ENCODE results near the gene AKT1S1. TPM values are rescaled to one million over a fixed set of nuclear protein-coding genes. Genes with fewer than 3 reads are reported as not detected.

The AKT1S1 gene
- total RNA-seq, 1 experiment from 2014 or later = 42.3 TPM

GRCh38 chr19:49871349-49871985 is 5.7 kb downstream of the AKT1S1 start:
- Histone ChIP-seq H4K20me1 (ENCODE audit: low read length) (no peaks in the 10 kb centered on the region), H3K4me1 (ENCODE audit: insufficient read depth, low read length) (peaks cover 30% of the 10 kb centered on the region), H3K27ac (ENCODE audit: low read length) (no peak overlapping the region), H3K9me2 (replicated peaks; ENCODE audit: low read length) (no peaks in the 10 kb centered on the region), H2AFZ (ENCODE audit: low read length) (no peak overlapping the region), H3F3A (ENCODE audit: low read length, unreplicated experiment) (no peaks in the 10 kb centered on the region), H3K4me3 (ENCODE audit: low read length) (no peak overlapping the region), H3K27me3 (ENCODE audit: low read length) (no peaks in the 10 kb centered on the region), H3K4me2 (ENCODE audit: low read length) (no peak overlapping the region), H3K79me2 (ENCODE audit: low read length) (peaks cover 34% of the 10 kb centered on the region), H3K9ac (ENCODE audit: low read length) (no peak overlapping the region), H3K9me3 (ENCODE audit: low read length) (no peaks in the 10 kb centered on the region), H3K36me3 (ENCODE audit: low read depth, low read length) (0 out of 2 replicates have a peak, but pooled peaks cover 7% of the 10 kb centered on the region)
- ChIA-PET POLR2A (ENCODE audit: unreplicated experiment) (no interaction called here), CTCF (no interaction called here)
- DNase-seq (no peak), ATAC-seq (no peak)
- no TSS peak for BruUV-seq (replicated peaks)
- TF ChIP-seq EZH2 (IDR thresholded peaks at IDR 0.05; ENCODE audit: low read length, unreplicated experiment) (no peak), EZH2phosphoT487 (IDR thresholded peaks at IDR 0.05; ENCODE audit: borderline replicate concordance, low read length) (no peak)
- TF ChIP-seq, protein P1, sequence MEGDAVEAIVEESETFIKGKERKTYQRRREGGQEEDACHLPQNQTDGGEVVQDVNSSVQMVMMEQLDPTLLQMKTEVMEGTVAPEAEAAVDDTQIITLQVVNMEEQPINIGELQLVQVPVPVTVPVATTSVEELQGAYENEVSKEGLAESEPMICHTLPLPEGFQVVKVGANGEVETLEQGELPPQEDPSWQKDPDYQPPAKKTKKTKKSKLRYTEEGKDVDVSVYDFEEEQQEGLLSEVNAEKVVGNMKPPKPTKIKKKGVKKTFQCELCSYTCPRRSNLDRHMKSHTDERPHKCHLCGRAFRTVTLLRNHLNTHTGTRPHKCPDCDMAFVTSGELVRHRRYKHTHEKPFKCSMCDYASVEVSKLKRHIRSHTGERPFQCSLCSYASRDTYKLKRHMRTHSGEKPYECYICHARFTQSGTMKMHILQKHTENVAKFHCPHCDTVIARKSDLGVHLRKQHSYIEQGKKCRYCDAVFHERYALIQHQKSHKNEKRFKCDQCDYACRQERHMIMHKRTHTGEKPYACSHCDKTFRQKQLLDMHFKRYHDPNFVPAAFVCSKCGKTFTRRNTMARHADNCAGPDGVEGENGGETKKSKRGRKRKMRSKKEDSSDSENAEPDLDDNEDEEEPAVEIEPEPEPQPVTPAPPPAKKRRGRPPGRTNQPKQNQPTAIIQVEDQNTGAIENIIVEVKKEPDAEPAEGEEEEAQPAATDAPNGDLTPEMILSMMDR (conservative IDR thresholded peaks at IDR 0.05; ENCODE audit: low read depth, low read length) = no peak
- intact Hi-C loops (cut with micrococcal nuclease) = no loop called here

DNA sequence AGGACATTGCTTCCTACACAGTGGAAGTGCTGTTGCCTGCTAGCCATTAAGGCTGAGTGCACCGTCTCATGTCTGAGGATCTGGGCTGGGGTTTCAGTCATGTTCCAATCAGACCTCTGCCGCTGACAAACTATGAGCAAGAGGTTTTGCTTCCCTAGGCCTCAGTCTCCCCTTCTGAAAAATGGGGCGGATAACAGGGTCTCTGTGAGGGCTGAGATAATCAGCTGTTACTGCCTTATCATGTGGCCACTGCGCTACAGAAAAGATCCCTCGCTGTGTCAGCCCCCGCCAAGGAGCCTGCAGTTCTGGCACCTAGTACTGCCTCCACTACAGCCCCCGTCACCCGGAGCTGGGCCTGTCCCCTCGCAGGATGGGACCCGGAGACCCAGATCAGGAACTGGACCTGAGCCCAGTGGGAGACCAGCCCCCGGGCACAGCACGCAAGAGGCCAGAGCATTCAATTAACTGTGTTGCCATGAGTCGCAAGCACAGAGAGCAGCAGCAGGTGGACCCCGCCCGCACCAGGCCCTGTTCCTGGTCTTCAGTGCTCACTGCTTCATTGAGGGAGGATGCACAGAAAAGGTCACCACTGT is 6.8 kb downstream of the AKT1S1 start:
- ATAC-seq = no peak
- intact Hi-C loops (cut with micrococcal nuclease) = no loop called here
- TF ChIP-seq EZH2 (IDR thresholded peaks at IDR 0.05; ENCODE audit: low read length, unreplicated experiment) = no peak
- TF ChIP-seq EZH2phosphoT487 (IDR thresholded peaks at IDR 0.05; ENCODE audit: borderline replicate concordance, low read length) = no peak
- TF ChIP-seq, protein P1 (conservative IDR thresholded peaks at IDR 0.05; ENCODE audit: low read depth, low read length) = no peak
- Histone ChIP-seq H3K79me2 (ENCODE audit: low read length) (peaks cover 35% of the 10 kb centered on the region), H3K4me1 (ENCODE audit: insufficient read depth, low read length) (peaks cover 36% of the 10 kb centered on the region), H2AFZ (ENCODE audit: low read length) (peak overlapping the region; percentile 63), H4K20me1 (ENCODE audit: low read length) (no peaks in the 10 kb centered on the region), H3K36me3 (ENCODE audit: low read depth, low read length) (0 out of 2 replicates have a peak, but pooled peaks cover 7% of the 10 kb centered on the region), H3F3A (ENCODE audit: low read length, unreplicated experiment) (no peaks in the 10 kb centered on the region), H3K4me2 (ENCODE audit: low read length) (peak overlapping the region; percentile 85), H3K27me3 (ENCODE audit: low read length) (no peaks in the 10 kb centered on the region), H3K4me3 (ENCODE audit: low read length) (peak overlapping the region; percentile 68), H3K9ac (ENCODE audit: low read length) (peak overlapping the region; percentile 71), H3K27ac (ENCODE audit: low read length) (peak overlapping the region; percentile 23), H3K9me2 (replicated peaks; ENCODE audit: low read length) (no peaks in the 10 kb centered on the region), H3K9me3 (ENCODE audit: low read length) (no peaks in the 10 kb centered on the region)
- CTCF ChIA-PET = no interaction called here
- BruUV-seq (replicated peaks) = no TSS peak
- POLR2A ChIA-PET (ENCODE audit: unreplicated experiment) = no interaction called here
- DNase-seq = peak; percentile 39

All from PC-3 (cell line).